Measurements from ENCODE around the gene XRRA1.
"Not testable (repeated sequence)": the region's sequence is repeated elsewhere in the genome, so short reads cannot be mapped to it uniquely, and the experiment has no call there.

XRRA1 gene

GRCh38 chr11:74893015-74893414 lies 55.9 kb downstream of the XRRA1 start:
- DNase-seq = not testable (repeated sequence)

- no peak for DNase-seq
Observed at GRCh38 chr11:74877132-74877531, 71.8 kb downstream of the XRRA1 start.

- DNase-seq = no peak
Observed at GRCh38 chr11:74871037-74871436, 77.9 kb downstream of the XRRA1 start.

GRCh38 chr11:74870485-74870884 lies 78.4 kb downstream of the XRRA1 start:
- DNase-seq = no peak

GRCh38 chr11:74866557-74866956 lies 82.3 kb downstream of the XRRA1 start:
- no peak for DNase-seq

- no peak for DNase-seq
Observed at GRCh38 chr11:74863410-74863809, 85.5 kb downstream of the XRRA1 start.

GRCh38 chr11:74860743-74861142 lies 88.1 kb downstream of the XRRA1 start:
- DNase-seq = no peak

GRCh38 chr11:74853223-74853622 lies 95.7 kb downstream of the XRRA1 start:
- no peak for DNase-seq

- DNase-seq = no peak
Observed at GRCh38 chr11:74849525-74850391, 99.1 kb downstream of the XRRA1 start.

- no peak for DNase-seq
Observed at GRCh38 chr11:74847895-74848294, 101.0 kb downstream of the XRRA1 start.

- DNase-seq = no peak
Observed at GRCh38 chr11:74847395-74847794, 101.5 kb downstream of the XRRA1 start.

- no peak for DNase-seq
Observed at GRCh38 chr11:74846770-74847169, 102.1 kb downstream of the XRRA1 start.

GRCh38 chr11:74845978-74846517 lies 102.8 kb downstream of the XRRA1 start:
- no peak for DNase-seq

GRCh38 chr11:74844865-74845264 lies 104.0 kb downstream of the XRRA1 start:
- no peak for DNase-seq

- DNase-seq = no peak
Observed at GRCh38 chr11:74844072-74844471, 104.8 kb downstream of the XRRA1 start.

GRCh38 chr11:74842967-74843366 lies 105.9 kb downstream of the XRRA1 start:
- DNase-seq = no peak

- DNase-seq = no peak
Observed at GRCh38 chr11:74840486-74840885, 108.4 kb downstream of the XRRA1 start.

- DNase-seq = no peak
Observed at GRCh38 chr11:74839971-74840370, 108.9 kb downstream of the XRRA1 start.

GRCh38 chr11:74839446-74839845 lies 109.4 kb downstream of the XRRA1 start:
- DNase-seq = no peak

GRCh38 chr11:74838188-74838587 lies 110.7 kb downstream of the XRRA1 start:
- DNase-seq = no peak

GRCh38 chr11:74837191-74837590 lies 111.7 kb downstream of the XRRA1 start:
- no peak for DNase-seq

GRCh38 chr11:74826901-74827300 lies 122.0 kb downstream of the XRRA1 start:
- no peak for DNase-seq

GRCh38 chr11:74825596-74825995 lies 123.3 kb downstream of the XRRA1 start:
- DNase-seq = not testable (repeated sequence)

GRCh38 chr11:74824285-74824982 lies 124.5 kb downstream of the XRRA1 start:
- DNase-seq = no peak

All from central memory CD4-positive, alpha-beta T cell (primary cell).